Stimulated activated CD8-positive, alpha-beta memory T cell treated with anti-CD3 and anti-CD28 coated beads, Interleukin-12 subunit alpha, Interleukin-12 subunit beta, amount 100 ng/mL, for 4 hours (primary cell): ENCODE data around the gene MALAT1.
"Not testable (repeated sequence)": the region's sequence is repeated elsewhere in the genome, so short reads cannot be mapped to it uniquely, and the experiment has no call there.

Experiments
- DNase-seq: peaks from one replicate; pipeline ENCODE4 v3.0.0-alpha.2; 2020; ENCODE audit warnings: low read depth

Gene MALAT1

GRCh38 chr11:65498977-65499712, at the start of gene MALAT1:
MALAT1 (plus strand) TSS chr11:65499045.
- peak; percentile 83 for DNase-seq

- not testable (repeated sequence) for DNase-seq
These were observed 47.5 kb upstream of the MALAT1 start for GRCh38 chr11:65451301-65451700.

GRCh38 chr11:65452259-65452658, 46.6 kb upstream of the MALAT1 start:
- not testable (repeated sequence) for DNase-seq

GRCh38 chr11:65452806-65453490, 45.9 kb upstream of the MALAT1 start:
- DNase-seq = no peak

GRCh38 chr11:65454311-65454695, 44.5 kb upstream of the MALAT1 start:
- no peak for DNase-seq

GRCh38 chr11:65454696-65455456, 44.0 kb upstream of the MALAT1 start:
- DNase-seq = peak; percentile 68

GRCh38 chr11:65456418-65456817, 42.4 kb upstream of the MALAT1 start:
- DNase-seq = no peak

- DNase-seq = no peak
These were observed 39.3 kb upstream of the MALAT1 start for GRCh38 chr11:65459552-65459951.

- DNase-seq = not testable (repeated sequence)
These were observed 33.4 kb upstream of the MALAT1 start for GRCh38 chr11:65465471-65465870.

- DNase-seq = not testable (repeated sequence)
These were observed 31.5 kb upstream of the MALAT1 start for GRCh38 chr11:65467306-65467705.

- DNase-seq = no peak
These were observed 29.9 kb upstream of the MALAT1 start for GRCh38 chr11:65468874-65469333.

GRCh38 chr11:65470433-65471049, 28.3 kb upstream of the MALAT1 start:
- DNase-seq = no peak

- DNase-seq = no peak
These were observed 27.4 kb upstream of the MALAT1 start for GRCh38 chr11:65471447-65471891.

GRCh38 chr11:65472588-65473277, 26.1 kb upstream of the MALAT1 start:
- DNase-seq = not testable (repeated sequence)

GRCh38 chr11:65473278-65473860, 25.5 kb upstream of the MALAT1 start:
- DNase-seq = no peak

GRCh38 chr11:65474864-65475263, 24.0 kb upstream of the MALAT1 start:
- DNase-seq = no peak

GRCh38 chr11:65476632-65477148, 22.2 kb upstream of the MALAT1 start:
- DNase-seq = no peak

- DNase-seq = peak; percentile 90
These were observed 21.5 kb upstream of the MALAT1 start for GRCh38 chr11:65477149-65477965.

- no peak for DNase-seq
These were observed 20.3 kb upstream of the MALAT1 start for GRCh38 chr11:65478388-65479183.
